Lower leg skin (tissue), 3 donors: ENCODE results near the gene CD81.

Experiments
- CTCF ChIP-seq, 3 donors: fragments of 450-650 bp; IDR thresholded peaks; one replicate each; pipeline ENCODE4 v1.5.1; 2016; ENCODE audit warnings: antibody characterized with exemption in 3 of 3, mild to moderate bottlenecking in 3 of 3, moderate library complexity in 2 of 3
- POLR2A ChIP-seq, 2 donors: fragments of 450-650 bp; IDR thresholded peaks; one replicate each; pipeline ENCODE4 v1.6.1; 2016 to 2017; ENCODE audit warnings: antibody characterized with exemption in 2 of 2, mild to moderate bottlenecking in 1 of 2, moderate library complexity in 1 of 2

- TF ChIP-seq POLR2A (IDR thresholded peaks at IDR 0.05), result no peak
- no peak for TF ChIP-seq CTCF (IDR thresholded peaks at IDR 0.05)
Observed at GRCh38 chr11:2346014-2346413, 31.1 kb upstream of the CD81 start.
